ENCODE results near the gene CST9. TPM values are rescaled to one million over a fixed set of nuclear protein-coding genes. Genes with fewer than 3 reads are reported as not detected.

The CST9 gene
- total RNA-seq, 2 experiments from 2014 or later, result not detected

GRCh38 chr20:23653400-23653938 lies 47.8 kb upstream of the CST9 start:
- H3K9me3 ChIP-seq (ENCODE audit: control insufficient read depth in 1 of 2, insufficient read depth in 1 of 2, low read length in 2 of 2), result peaks cover 0 to 5% of the 10 kb centered on the region in 2 experiments
- H3K4me1 ChIP-seq (ENCODE audit: insufficient read depth, low read length), result no peaks in the 10 kb centered on the region
- no peaks in the 10 kb centered on the region for H3K36me3 Mint-ChIP-seq (ENCODE audit: low read depth)
- H3K9me3 Mint-ChIP-seq, result no peaks in the 10 kb centered on the region
- H3K4me3 Mint-ChIP-seq, result no peak overlapping the region
- no peaks in the 10 kb centered on the region for H3K4me1 Mint-ChIP-seq (ENCODE audit: low read depth)
- no peak overlapping the region for H3K27ac ChIP-seq (ENCODE audit: low read depth in 1 of 2, low read length in 2 of 2)
- TF ChIP-seq CTCF (IDR thresholded peaks at IDR 0.05), result no peak
- CTCF ChIA-PET, result no interaction called here
- ATAC-seq (ENCODE audit: poor library complexity) (no peak), DNase-seq (no peak)
- peaks cover 2 to 8% of the 10 kb centered on the region in 2 experiments for H3K27me3 ChIP-seq (ENCODE audit: control insufficient read depth in 1 of 2, insufficient read depth in 2 of 2, low read length in 2 of 2)
- intact Hi-C loops (cut with DNase I, micrococcal nuclease), result no loop called here
- H3K27ac Mint-ChIP-seq, result no peak overlapping the region
- no peak overlapping the region for H3K4me3 ChIP-seq (ENCODE audit: low read length)
- H3K36me3 ChIP-seq (ENCODE audit: insufficient read depth, low read length), result no peaks in the 10 kb centered on the region
- POLR2A ChIA-PET, result no interaction called here
- H3K27me3 Mint-ChIP-seq, result peaks cover 12% of the 10 kb centered on the region

GRCh38 chr20:23652926-23653325 lies 47.2 kb upstream of the CST9 start:
- intact Hi-C loops (cut with DNase I, micrococcal nuclease), result no loop called here
- Mint-ChIP-seq H3K4me1 (ENCODE audit: low read depth) (no peaks in the 10 kb centered on the region), H3K4me3 (no peak overlapping the region), H3K27ac (no peak overlapping the region), H3K9me3 (no peaks in the 10 kb centered on the region), H3K36me3 (ENCODE audit: low read depth) (no peaks in the 10 kb centered on the region), H3K27me3 (peaks cover 12% of the 10 kb centered on the region)
- no peak for TF ChIP-seq CTCF (IDR thresholded peaks at IDR 0.05)
- DNase-seq, result no peak
- CTCF ChIA-PET, result no interaction called here
- Histone ChIP-seq H3K27ac (ENCODE audit: low read depth in 1 of 2, low read length in 2 of 2) (no peak overlapping the region), H3K36me3 (ENCODE audit: insufficient read depth, low read length) (no peaks in the 10 kb centered on the region), H3K27me3 (ENCODE audit: control insufficient read depth in 1 of 2, insufficient read depth in 2 of 2, low read length in 2 of 2) (peaks cover 2 to 8% of the 10 kb centered on the region in 2 experiments), H3K4me3 (ENCODE audit: low read length) (no peak overlapping the region), H3K9me3 (ENCODE audit: control insufficient read depth in 1 of 2, insufficient read depth in 1 of 2, low read length in 2 of 2) (peaks cover 0 to 5% of the 10 kb centered on the region in 2 experiments), H3K4me1 (ENCODE audit: insufficient read depth, low read length) (no peaks in the 10 kb centered on the region)
- ATAC-seq (ENCODE audit: poor library complexity), result no peak
- POLR2A ChIA-PET, result no interaction called here

- H3K9me3 ChIP-seq (ENCODE audit: control insufficient read depth in 1 of 2, insufficient read depth in 1 of 2, low read length in 2 of 2), result peaks cover 0 to 5% of the 10 kb centered on the region in 2 experiments
- H3K4me3 Mint-ChIP-seq, result no peak overlapping the region
- no peak overlapping the region for H3K27ac ChIP-seq (ENCODE audit: low read depth in 1 of 2, low read length in 2 of 2)
- H3K27ac Mint-ChIP-seq, result no peak overlapping the region
- H3K36me3 Mint-ChIP-seq (ENCODE audit: low read depth), result no peaks in the 10 kb centered on the region
- no peak for TF ChIP-seq CTCF (IDR thresholded peaks at IDR 0.05)
- peaks cover 2 to 8% of the 10 kb centered on the region in 2 experiments for H3K27me3 ChIP-seq (ENCODE audit: control insufficient read depth in 1 of 2, insufficient read depth in 2 of 2, low read length in 2 of 2)
- no peaks in the 10 kb centered on the region for H3K4me1 Mint-ChIP-seq (ENCODE audit: low read depth)
- POLR2A ChIA-PET, result no interaction called here
- peaks cover 12% of the 10 kb centered on the region for H3K27me3 Mint-ChIP-seq
- no peak for ATAC-seq (ENCODE audit: poor library complexity)
- no peak overlapping the region for H3K4me3 ChIP-seq (ENCODE audit: low read length)
- CTCF ChIA-PET, result no interaction called here
- no peaks in the 10 kb centered on the region for H3K36me3 ChIP-seq (ENCODE audit: insufficient read depth, low read length)
- H3K9me3 Mint-ChIP-seq, result no peaks in the 10 kb centered on the region
- intact Hi-C loops (cut with DNase I, micrococcal nuclease), result no loop called here
- no peak for DNase-seq
- H3K4me1 ChIP-seq (ENCODE audit: insufficient read depth, low read length), result no peaks in the 10 kb centered on the region
These were observed 46.7 kb upstream of the CST9 start for GRCh38 chr20:23652371-23652770.

Measured in CD4-positive, alpha-beta T cell (primary cell).